Astrocyte of the cerebellum (primary cell): Measurements from ENCODE around the gene GAN.

Experiments used
- DNase-seq: peaks from one replicate; pipeline ENCODE4 v3.0.0-alpha.2; 2011; ENCODE audit warnings: low read depth
- H3K4me3 ChIP-seq: 2 replicates; pipeline ENCODE4 v1.5.1; 2011; ENCODE audit warnings: mild to moderate bottlenecking, low read depth, low read length, moderate library complexity
- in situ Hi-C: cut with HindIII; loops from 2 replicates; pipeline ENCODE4 v1.10.0; 2017; ENCODE audit warnings: low sequenced_read_pairs
- TF ChIP-seq, protein P1 (sequence below): IDR thresholded peaks from 2 replicates; pipeline ENCODE4 v1.5.1; 2012; ENCODE audit warnings: low read length, low read depth, moderate library complexity, mild to moderate bottlenecking; ENCODE audit errors: missing control alignments

Gene GAN

DNA sequence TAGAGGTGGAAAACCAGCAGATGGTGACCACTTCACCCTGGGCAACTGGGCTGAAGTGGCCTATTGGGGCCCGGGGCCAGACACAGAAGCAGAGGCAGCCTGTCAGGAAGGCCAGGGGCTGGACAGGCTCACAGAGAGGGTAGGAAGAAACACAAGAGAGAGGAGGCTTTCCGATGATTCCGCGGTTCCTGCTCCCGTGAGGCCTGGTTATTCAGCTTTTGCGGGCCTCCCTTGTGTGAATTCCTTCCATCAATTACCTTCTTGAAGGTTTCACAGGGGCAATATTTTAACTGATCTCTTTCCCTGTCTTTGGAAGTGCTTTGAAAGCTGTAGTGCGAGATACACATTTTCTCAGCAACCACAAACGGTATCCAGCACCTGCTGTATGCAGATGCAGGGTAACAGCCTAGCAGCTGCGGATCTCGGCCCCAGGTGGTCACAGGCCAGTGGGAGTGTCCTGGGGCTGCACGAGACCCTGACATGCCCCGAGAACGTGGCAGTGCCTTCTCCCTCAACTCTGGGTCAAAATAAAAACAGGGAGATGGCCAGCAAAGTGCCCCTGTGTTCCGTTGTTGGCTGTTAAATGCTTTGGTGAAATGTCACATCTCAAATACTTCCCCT is 118.3 kb downstream of the GAN start:
- H3K4me3 ChIP-seq: no peak overlapping the region
- TF ChIP-seq, protein P1, sequence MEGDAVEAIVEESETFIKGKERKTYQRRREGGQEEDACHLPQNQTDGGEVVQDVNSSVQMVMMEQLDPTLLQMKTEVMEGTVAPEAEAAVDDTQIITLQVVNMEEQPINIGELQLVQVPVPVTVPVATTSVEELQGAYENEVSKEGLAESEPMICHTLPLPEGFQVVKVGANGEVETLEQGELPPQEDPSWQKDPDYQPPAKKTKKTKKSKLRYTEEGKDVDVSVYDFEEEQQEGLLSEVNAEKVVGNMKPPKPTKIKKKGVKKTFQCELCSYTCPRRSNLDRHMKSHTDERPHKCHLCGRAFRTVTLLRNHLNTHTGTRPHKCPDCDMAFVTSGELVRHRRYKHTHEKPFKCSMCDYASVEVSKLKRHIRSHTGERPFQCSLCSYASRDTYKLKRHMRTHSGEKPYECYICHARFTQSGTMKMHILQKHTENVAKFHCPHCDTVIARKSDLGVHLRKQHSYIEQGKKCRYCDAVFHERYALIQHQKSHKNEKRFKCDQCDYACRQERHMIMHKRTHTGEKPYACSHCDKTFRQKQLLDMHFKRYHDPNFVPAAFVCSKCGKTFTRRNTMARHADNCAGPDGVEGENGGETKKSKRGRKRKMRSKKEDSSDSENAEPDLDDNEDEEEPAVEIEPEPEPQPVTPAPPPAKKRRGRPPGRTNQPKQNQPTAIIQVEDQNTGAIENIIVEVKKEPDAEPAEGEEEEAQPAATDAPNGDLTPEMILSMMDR: no peak
- no peak for DNase-seq
- in situ Hi-C loops: no loop called here

DNA sequence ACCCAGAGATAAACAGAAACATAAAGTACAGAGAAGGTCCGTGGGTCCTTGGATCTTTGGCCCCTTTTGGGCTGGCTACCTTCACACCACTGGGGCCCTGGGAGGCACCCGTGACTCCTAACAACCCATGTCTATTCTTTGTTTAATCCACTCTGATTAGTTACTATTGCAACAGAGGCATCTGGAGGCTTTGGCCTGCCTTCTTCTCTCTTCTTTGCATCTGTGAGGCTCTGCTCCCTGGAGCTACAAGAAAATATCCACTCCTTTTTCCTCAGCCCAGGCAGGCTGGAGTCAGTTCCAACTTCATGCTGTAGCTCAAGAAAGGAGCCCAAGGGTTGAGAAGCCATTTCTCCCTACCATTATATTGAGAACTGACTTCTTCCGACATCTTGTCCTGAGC is 120.3 kb downstream of the GAN start:
- in situ Hi-C loops: no loop called here
- TF ChIP-seq, protein P1: no peak
- H3K4me3 ChIP-seq: no peak overlapping the region
- no peak for DNase-seq

DNA sequence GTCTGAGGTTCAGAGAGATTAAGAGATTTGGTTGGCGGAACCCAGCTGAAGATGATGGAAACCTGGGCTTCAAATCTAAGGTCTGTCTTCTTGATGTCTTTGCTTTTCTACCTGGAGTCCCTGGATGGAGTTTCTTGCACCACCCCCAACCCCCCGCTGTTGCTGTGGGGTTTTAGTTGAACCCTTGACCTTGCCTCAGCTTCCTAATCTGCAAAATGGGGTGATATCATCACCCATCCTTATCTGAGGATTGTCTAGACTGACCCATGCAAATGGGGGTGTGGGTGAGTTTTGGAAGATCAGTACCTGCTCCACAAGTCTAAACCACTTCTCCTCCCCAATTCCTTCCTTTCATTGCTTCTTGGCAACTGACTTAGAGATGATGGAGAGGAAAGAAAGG is 120.8 kb downstream of the GAN start:
- H3K4me3 ChIP-seq: no peak overlapping the region
- TF ChIP-seq, protein P1: no peak
- DNase-seq: no peak
- in situ Hi-C loops: no loop called here

DNA sequence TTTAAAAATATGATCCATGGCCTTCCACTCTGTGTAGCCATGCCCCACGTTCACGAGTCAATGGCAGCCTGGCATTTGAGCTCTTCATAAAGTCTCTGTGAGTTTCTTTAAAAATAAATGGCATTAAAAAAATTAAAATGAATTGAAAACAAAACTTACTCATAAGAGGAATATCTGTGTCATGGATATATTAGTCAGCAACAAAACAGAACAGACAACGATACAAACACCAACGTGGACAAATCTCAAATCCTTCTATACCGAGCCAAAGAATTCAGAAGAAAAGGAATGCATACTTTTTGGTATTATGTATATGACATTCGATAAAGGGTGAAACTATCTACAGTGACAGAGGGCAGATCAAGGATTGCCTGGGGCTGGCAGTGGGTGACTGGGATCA is 121.6 kb downstream of the GAN start:
- TF ChIP-seq, protein P1: no peak
- in situ Hi-C loops: no loop called here
- no peak for DNase-seq
- no peak overlapping the region for H3K4me3 ChIP-seq

DNA sequence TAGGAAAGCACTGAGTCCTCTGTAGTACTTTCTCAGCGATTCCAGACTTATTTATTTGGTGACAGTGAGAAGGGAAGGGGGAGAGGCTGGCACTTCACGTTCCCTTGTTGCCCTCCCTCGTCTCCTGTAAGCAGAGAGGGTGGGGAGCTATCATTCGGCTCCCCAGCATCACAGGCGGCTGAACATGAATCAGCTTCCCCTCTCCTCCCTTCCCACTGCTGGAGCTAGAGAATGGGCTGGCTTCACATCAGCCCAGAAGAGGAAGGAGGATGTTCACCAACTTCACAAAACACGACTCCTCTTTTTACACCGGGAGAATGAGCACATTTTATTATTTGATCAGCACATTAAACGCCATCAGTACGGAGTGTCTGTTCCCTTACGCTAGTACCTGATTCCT is 123.1 kb downstream of the GAN start:
- TF ChIP-seq, protein P1: no peak
- in situ Hi-C loops: no loop called here
- no peak overlapping the region for H3K4me3 ChIP-seq
- no peak for DNase-seq
